LHCN-M2 (cell line): ENCODE results near the gene BHLHE23. TPM values are rescaled to one million over a fixed set of nuclear protein-coding genes. Genes with fewer than 3 reads are reported as not detected.

ENCODE experiments used
- DNase-seq: peaks from one replicate; pipeline ENCODE4 v3.0.0-alpha.2; 2012; ENCODE audit warnings: low read depth
- total RNA-seq: library from RNA; depleted of rRNA; stranded (reverse); fragments of >200 nt; gene quantifications from 2 replicates; pipeline ENCODE4 v1.2.3, GENCODE V29; 2014

Gene BHLHE23
- total RNA-seq, 1 experiment from 2014 or later = not detected

GRCh38 chr20:62972845-62973745 is 33.7 kb downstream of the BHLHE23 start:
- DNase-seq = no peak

- peak; percentile 64 for DNase-seq
Measured at GRCh38 chr20:62971950-62972844, 34.6 kb downstream of the BHLHE23 start.

DNA sequence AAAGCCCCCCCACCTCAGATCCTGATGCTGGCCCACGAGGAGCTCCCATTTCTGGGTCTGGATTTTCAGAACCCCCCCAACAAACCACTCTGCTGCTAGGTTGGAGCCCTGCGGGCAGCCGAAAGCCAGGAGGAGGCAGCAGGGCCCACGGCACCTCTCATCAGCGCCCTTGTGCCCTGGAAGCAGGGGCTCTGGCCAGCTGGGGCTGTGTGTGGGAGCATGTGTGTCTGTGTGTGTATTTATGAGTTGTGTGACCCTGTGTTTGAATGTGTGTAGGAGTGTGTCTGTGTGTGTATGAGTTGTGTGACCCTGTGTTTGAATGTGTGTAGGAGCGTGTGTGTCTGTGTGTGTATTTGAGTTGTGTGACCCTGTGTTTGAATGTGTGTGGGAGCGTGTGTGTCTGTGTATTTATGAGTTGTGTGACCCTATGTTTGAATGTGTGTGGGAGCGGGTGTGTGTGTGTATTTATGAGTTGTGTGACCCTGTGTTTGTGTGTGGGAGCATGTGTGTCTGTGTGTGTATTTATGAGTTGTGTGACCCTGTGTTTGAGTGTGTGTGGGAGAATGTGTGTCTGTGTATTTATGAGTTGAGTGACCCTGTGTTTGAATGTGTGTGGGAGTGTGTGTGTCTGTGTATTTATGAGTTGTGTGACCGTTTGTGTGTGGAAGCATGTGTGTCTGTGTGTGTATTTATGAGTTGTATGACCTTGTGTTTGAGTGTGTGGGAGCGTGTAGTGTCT is 35.4 kb downstream of the BHLHE23 start:
- no peak for DNase-seq

GRCh38 chr20:62970307-62971210 is 36.2 kb downstream of the BHLHE23 start:
- no peak for DNase-seq

GRCh38 chr20:62969939-62970306 is 36.8 kb downstream of the BHLHE23 start:
- DNase-seq = no peak

- DNase-seq = no peak
Measured at GRCh38 chr20:62969179-62969760, 37.5 kb downstream of the BHLHE23 start.

- DNase-seq = no peak
Measured at GRCh38 chr20:62968378-62969178, 38.2 kb downstream of the BHLHE23 start.

GRCh38 chr20:62967628-62968351 is 39.0 kb downstream of the BHLHE23 start:
- DNase-seq = no peak

DNA sequence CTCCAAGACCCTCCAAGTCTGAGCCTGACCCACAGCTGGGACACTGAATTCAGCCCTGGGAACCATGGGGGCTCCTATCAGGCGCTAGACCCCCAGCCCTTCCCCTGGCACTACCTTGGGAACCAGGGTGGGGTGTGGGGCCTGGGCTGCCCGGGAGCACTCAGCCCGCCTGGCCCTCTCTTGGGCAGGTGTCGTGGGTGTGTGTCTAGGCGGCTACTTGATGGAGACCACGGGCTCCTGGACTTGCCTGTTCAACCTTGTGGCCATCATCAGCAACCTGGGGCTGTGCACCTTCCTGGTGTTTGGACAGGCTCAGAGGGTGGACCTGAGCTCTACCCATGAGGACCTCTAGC is 39.6 kb downstream of the BHLHE23 start:
- DNase-seq = no peak

- no peak for DNase-seq
Measured at GRCh38 chr20:62966212-62967148, 40.3 kb downstream of the BHLHE23 start.

- DNase-seq = no peak
Measured at GRCh38 chr20:62965363-62965771, 41.4 kb downstream of the BHLHE23 start.

- no peak for DNase-seq
Measured at GRCh38 chr20:62964700-62965099, 42.1 kb downstream of the BHLHE23 start.

DNA sequence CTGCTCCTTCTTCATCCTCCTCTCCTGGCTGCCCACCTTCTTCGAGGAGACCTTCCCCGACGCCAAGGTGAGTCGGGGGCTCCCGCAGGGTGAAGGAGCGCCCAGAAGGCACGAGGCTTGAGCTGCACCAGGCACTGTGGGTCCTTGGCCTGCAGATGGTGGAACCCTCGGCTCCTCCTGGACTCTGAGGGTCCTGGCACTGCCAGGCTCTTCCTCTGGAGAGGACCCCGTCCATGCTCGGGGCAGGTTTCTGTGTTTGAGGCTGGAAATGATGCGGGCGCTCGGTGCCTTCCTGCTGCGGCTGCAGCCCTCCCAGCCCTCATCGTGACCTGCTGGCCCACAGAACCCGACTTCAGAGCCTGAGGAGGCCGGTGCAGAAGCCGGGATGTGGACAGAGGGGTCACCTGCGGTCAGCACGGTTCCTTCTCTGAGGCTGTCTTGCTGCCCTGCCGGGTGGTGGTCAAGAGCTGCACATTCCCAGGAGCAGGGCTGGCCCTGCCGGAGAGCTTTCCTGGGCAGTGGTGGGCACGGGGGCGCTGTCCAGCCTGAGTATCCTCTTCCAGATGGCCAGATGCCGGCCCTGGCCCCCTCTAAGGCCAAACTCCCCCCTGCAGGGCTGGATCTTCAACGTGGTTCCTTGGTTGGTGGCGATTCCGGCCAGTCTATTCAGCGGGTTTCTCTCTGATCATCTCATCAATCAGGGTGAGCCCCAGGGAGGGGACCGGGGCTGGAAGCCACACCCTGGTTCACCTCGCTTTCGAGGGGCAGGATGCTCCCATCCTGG is 43.0 kb downstream of the BHLHE23 start:
- no peak for DNase-seq

DNA sequence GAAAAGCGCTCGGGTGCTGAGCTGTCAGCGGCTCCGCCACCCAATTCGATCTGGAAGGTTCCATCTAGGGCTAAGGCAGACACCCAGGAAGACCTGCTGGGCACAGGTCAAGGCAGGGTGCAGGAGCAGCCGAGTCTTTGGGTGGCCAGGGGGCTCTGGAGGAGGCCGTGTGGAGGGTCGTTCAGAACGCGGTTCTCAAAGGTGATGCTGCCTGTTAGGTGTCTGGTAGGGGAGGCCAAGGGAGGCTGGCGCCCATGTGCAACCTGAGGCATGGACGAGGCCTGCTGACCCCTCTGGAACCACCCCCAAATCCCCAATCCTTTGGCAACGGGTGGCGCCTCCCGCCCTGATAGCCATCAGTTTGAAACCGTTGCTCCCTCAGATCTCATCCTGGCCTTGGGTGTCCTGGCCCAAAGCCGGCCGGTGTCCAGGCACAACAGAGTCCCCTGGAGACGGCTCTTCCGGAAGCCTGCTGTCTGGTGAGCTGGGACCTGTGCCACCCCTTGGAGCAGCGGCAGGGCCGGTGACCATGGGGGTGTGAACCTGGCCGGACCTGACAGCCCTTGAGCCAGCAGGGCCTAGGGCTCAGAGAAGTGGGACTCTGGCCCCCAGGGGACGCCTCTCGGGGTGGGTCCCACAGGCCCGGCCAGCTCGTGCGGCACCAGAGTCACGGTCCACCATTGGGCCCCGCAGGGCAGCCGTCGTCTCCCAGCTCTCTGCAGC is 43.7 kb downstream of the BHLHE23 start:
- DNase-seq = no peak

- DNase-seq = no peak
Measured at GRCh38 chr20:62962221-62962879, 44.4 kb downstream of the BHLHE23 start.

DNA sequence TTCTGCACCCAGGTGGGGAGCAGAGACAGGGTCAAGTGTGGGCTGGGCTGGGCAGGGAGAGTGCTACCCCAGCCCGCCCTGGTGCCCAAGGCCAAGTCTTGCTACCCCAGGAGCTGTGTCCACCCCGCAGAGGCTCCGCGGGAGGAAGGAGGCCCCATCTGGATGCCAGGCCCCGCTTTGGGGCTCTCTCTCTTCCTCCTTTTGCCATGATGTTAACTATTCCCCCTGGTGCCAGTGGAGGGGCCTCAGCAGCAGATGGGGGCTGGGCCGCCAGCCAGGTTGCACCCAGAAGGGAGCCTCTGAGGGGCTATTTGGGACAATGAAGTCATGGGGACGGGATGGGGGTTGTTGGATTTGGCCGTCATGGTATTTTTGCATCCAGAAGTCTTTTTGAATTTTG is 45.0 kb downstream of the BHLHE23 start:
- no peak for DNase-seq
